GM18499 (cell line): ENCODE data around the gene SESN1.

ENCODE experiments used
- ATAC-seq: cut with Tn5 transposase; IDR thresholded peaks from one replicate; pipeline ENCODE4 v1.9.1; 2021; ENCODE audit warnings: moderate number of reproducible peaks; ENCODE audit not compliant: insufficient read depth, unreplicated experiment

Gene SESN1

DNA sequence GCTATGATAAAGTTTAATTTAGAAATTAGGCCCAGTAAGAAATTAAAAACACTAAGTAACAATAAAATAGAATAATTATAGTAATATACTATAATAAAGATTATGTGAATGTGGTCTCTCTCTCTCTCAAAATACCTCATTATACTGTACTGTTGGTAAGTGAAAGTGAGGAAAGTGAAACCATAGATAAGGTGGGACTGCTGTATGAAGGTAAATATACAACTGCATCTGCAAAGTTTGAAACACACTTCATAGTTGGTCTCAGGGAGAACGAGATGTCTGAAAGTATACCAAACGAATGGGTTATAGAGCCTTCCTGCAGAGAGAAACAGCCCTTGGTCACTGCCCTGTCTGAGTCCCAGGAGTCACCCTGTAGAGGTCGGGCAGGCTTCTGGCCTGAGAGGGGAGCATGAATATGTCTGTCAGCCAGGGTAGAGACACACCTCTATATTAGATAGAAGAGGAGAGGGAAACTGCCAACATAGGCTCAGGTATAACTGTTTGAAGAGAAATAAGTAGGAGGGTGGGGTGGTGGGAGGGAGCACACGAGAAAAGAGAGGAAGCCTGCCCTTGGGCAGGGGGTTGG, 31.8 kb downstream of the SESN1 start:
- ATAC-seq = no peak

GRCh38 chr6:109062216-109062615, 32.4 kb downstream of the SESN1 start:
- ATAC-seq = no peak

GRCh38 chr6:109060571-109060970, 34.1 kb downstream of the SESN1 start:
- no peak for ATAC-seq

- no peak for ATAC-seq
Observed at GRCh38 chr6:109059571-109060021, 35.0 kb downstream of the SESN1 start.

- ATAC-seq = no peak
Observed at GRCh38 chr6:109059153-109059552, 35.5 kb downstream of the SESN1 start.

DNA sequence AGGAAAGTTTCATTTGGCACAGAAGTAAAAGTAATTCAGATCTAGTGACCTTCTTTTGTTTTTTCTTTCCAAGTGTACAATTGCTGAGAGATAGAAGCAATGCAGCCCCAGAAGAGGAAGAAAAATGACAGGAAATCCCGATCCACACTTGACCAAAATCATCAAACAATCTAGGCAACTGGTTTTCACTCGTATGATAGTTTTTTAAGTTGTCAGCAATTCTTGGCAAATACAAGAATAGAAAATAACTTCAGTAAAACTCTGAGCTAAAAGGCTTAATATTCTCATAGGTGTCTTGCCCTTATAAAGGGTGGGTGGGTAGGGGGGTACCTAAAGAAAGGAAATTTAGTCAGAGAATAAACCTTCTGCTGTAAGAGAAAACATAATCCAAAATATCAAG, 36.0 kb downstream of the SESN1 start:
- no peak for ATAC-seq

- no peak for ATAC-seq
Observed at GRCh38 chr6:109056661-109057060, 38.0 kb downstream of the SESN1 start.

DNA sequence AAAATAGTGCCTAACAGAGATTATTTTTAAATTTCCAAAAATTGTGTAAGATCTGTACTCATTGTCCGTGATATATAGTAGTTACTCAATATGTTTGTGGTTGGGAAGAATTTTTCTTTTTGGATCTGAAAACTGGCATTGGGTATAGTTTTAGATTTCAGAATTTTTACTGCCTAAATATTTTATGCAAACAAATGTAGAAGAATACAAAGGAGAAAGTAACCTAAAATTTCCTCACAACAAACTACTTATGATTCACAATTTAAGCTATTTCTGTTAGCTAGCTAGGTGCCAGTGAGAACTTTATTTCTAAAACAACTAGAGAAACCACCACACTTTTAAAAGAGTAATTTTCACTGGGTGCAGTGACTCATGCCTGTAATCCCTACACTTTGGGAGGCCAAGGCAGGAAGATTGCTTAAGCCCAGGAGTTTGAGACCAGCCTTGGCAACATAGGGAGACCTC, 38.8 kb downstream of the SESN1 start:
- no peak for ATAC-seq

DNA sequence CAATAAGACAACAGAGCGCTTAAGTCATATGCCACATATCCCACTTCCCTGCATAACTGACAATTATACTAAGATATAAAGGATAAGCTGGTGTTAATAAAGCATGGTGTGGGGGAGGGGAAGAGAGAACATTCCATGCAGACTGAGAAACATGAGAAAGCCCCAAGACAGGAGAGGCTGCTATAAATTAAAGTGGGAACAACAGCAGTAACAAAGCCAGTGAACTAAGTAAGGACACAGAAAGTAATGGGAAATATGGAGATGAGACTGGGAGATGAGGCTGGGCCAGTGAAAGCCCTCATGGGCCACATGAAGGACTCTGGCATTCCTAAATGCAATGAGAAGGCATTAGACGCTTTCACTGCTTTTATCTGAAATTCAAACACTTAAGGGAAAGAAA, 41.3 kb downstream of the SESN1 start:
- ATAC-seq = no peak

DNA sequence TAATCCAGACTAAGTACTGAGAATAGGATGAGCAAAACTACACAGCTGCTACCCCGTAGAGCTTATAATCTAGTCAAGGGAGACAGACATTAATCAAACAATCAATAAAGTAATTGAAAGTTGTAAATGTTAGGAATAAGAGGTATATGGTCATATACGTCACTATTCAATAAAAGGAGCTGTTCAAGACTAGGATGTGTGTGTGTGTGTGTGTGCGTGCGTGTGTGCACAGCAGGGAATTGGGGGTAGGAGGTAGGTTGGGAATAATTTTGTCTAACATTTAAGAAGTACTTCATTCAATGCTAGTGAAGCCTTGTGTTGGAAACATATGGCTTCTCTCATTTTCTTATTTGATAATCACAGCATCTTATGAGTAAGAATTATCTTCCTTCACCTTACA, 41.8 kb downstream of the SESN1 start:
- ATAC-seq = no peak

GRCh38 chr6:109052018-109052651, 42.5 kb downstream of the SESN1 start:
- no peak for ATAC-seq

- no peak for ATAC-seq
Observed at GRCh38 chr6:109051301-109052017, 43.2 kb downstream of the SESN1 start.

DNA sequence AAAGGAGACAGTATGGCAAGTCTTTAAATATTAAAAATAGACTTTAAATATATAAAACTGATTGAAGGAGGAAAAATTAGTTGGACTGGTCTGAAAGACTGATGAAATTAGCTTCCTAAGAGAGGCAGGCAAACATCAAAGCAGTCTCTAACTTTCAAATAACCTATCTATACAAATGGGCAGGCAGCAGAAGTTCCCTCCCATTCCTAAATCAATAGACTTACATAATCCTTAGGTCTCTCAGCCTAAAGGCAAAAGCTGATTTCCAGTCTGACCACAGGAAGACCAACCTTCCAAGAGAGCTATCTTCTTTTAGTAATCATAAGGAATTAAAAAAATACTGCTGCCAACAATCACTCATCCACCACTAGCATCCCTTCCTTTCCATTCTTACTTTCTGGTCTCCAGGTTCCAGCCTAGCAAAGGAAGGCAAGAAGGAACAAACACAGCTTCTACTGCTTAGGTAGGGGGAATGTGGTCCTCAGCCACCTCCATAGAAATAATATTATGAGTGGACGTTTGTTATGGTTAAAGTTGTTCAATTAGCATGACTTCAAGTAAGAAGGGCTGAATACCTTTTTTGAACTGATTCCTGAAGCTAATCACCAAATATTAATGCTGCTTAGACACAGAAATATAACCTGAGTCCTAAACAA, 44.1 kb downstream of the SESN1 start:
- ATAC-seq = no peak

DNA sequence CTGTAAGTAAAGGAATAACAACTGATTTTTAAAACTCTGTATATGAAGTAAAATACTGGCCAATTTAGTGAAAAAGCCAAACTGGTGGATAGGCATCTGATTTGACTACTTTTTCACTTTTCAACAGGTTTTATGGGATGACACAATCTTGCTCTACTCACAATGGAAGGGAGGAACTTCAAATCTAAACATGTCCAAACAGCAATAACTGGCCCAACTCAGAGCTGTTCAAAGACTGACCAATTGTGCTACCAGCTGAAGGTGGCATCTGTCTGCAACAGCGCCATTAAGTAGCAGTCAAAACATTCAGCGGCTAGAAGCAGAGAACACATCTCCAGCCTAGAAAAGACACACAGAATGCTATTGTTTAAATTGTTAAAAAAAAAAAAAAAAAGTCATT, 44.6 kb downstream of the SESN1 start:
- no peak for ATAC-seq

DNA sequence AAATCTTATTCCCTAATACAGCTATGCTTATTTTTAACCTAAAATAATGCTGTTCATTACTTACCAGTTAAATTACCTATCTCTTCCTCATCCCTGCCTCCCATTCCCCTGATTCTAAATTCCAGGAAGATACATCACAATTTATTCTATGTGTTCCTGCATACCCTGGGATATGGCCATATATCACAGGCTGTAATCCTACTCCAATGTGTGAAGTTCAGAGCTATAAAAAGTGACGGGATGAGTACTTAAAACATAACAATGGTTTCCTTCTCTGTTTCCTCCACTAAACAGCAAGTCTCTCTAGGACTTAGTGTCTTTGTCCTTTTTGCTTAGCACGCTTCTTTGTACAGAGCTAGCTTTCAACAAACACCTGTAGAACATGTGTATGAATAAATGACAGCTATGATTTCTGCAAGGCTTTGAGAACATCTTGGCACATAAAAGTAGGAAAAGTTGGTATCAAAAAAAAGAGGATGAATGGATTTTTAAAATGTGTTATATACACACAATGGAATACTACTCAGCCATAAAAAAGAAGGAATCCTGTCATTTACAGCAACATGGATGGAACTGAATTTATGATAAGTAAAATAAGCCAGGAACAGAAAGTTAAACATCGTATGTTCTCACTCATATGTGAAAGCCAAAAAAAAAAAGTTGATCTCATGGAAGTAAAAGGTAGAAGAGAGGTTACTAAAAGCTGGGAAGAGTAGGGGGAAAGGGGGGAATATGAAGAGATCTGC, 45.8 kb downstream of the SESN1 start:
- no peak for ATAC-seq

GRCh38 chr6:109048176-109048575, 46.5 kb downstream of the SESN1 start:
- no peak for ATAC-seq

- ATAC-seq = no peak
Observed at GRCh38 chr6:109045493-109045892, 49.2 kb downstream of the SESN1 start.

GRCh38 chr6:109039795-109040194, 54.9 kb downstream of the SESN1 start:
- ATAC-seq = no peak

DNA sequence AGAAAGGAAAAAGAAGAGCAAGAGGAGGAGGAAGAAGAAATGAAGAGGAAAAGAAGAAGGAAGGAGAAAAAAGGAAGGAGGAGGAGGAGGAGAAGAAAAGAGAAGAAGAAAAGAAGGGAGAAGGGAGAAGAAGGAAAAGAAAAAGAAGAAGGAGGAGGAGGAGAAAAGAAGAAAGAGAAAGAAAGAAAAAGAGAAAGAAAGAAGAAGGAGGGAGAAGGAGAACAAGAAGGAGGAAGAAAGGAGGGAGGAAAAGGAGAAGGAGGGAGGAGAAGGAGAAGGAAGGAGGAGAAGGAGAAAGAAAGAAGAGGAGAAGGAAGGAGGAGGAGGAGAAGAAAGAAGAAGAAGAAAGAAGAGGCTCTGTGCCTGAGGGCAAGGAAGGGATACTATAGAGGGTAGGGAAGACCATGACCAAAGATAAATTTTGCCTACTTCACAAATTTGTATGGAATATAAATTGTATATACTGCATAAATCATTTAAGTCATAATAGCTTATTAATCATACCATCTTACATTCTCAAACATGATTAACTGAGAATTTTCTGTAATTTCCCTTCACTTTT, 55.7 kb downstream of the SESN1 start:
- ATAC-seq = no peak
